Adipose tissue (tissue), 3 donors: ENCODE data around the gene PAX7. TPM values are rescaled to one million over a fixed set of nuclear protein-coding genes. Genes with fewer than 3 reads are reported as not detected.

Experiments used
- H3K27ac ChIP-seq: one replicate; pipeline ENCODE4 v1.5.1; 2013; ENCODE audit warnings: low read depth, low read length
- WGBS, 3 donors: extraction: QIAGEN DNeasy Blood & Tissue Kit; methylation state at CpG; one replicate each; pipeline ENCODE4 v1.1.7; 2013; 5-methylcytosine and 5-hydroxymethylcytosine counted together
- polyA plus RNA-seq, 3 donors: library from polyadenylated mRNA; stranded (reverse); fragments of 200-250 nt; gene quantifications; one replicate each; pipeline ENCODE4 v1.2.3, GENCODE V29; 2013
- donor health status: healthy with polysubstance abuse.
- donor health status: Bipolar disorder and iron deficiency.
- donor health status: healthy.

The PAX7 gene
- polyA plus RNA-seq, 3 donors = not detected

DNA sequence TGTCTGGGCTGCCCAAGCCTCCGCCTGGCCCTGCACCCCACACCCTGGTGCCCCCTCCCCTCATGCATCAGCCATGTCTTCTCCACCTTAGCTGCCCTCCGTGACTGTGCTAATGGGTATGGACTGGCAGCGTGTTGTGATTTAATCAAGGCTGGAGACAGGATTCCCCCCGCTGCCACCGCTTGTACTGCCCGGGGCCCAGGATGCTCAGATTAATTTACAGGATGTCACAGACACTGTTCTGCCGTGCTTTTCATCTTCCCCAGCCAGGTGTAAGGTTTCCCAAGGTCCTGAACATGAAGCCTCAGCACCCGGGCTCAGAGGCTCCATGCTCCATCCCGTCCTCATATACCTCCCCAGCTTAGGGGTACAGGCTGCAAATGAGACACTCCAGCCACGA lies 162.5 kb downstream of the PAX7 start:
- 63 to 76% (median 72%) methylated on average over 10 of the region's 10 CpGs for WGBS, 3 donors
- H3K27ac ChIP-seq = no peak overlapping the region

DNA sequence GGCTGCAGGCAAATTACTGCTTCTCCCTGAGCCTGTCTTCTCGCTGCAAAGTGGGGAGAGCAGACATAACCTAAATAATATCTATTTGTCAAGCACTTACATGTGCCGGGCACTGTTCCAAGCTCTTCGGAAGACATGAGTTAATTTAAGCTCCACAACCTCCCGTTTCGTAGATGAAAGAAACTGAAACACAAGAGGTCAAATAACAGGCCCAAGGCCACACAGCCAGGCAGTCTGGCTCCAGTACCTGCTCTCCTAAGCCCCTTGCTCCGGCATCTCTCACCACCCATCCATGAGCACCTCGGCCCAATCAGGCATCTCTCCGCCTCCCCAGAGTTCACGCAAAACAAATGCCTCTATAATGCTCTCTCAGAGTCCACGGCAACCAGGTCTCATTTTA lies 163.4 kb downstream of the PAX7 start:
- WGBS, 3 donors = 33 to 45% (median 43%) methylated on average over 10 of the region's 10 CpGs
- H3K27ac ChIP-seq = no peak overlapping the region

DNA sequence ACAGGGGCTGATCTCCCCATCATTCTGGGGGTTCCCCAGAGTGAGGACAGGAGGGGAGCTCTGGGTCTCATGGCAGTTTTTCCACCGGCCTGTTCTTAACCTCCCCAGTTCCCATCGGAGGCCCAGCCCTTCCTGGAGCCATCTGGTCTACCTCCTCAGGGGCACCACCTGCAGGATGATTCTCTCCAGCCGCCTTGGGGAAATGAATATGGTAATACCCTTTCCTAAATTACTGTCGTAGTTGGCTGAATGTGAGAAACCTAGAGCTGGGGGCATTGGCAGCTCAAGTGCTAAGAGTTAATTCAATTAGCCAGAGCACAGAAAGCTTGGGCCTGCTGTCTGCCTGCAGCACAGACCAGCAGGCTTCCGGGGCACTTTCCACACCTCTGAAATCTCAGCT lies 163.9 kb downstream of the PAX7 start:
- H3K27ac ChIP-seq = no peak overlapping the region
- WGBS, 3 donors = 30 to 41% (median 31%) methylated on average over 5 of the region's 5 CpGs

DNA sequence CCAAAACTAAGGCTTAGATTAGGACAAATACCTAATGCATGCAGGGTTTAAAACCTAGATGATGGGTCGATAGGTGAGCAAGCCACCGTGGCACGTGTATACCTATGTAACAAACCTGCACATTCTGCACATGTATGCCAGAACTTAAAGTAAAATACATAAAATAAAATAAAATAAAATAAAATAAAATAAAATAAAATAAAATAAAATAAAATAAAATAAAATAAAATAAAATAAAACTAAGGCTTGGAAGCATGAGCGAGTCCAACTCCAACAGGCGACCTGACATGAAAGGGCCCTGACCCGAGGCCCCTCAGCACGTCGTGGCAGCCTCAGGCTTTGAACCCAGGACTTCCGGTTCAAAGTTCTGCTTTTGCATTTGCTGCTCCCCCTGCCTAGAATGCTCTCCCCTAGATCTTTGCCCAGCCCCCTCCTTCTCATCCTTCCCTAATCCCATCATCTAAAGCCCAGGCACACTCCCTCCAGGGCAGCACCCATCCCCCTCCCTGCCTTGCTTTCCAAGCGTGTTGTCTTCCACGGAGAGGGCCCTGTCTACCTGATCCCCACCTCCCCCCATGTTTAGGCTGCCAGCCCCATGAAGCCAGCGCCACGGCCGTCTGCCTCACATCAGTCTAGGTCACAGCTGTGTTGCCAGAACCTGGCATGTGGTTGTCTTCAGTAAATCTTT lies 164.5 kb downstream of the PAX7 start:
- H3K27ac ChIP-seq = no peak overlapping the region
- WGBS, 3 donors = 63 to 72% (median 71%) methylated on average over 14 of the region's 14 CpGs

DNA sequence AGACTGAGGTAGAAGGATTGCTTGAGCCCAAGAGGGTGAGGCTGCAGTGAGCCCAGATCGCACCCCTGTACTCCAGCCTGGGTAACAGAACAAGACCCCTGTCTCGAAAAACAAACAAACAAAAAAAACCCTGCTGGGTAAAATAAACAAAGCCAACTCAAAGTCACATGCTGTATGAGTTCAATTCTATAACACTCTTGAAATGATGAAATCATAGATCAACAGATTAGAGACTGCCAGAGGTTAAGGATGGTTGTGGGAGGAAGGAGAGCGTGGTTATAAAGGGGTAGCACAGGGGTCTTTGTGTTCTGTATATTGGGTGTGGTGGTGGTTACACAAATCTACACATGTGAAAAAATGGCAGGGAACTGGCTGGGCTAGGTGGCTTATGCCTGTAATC lies 166.3 kb downstream of the PAX7 start:
- H3K27ac ChIP-seq = no peak overlapping the region
- WGBS, 3 donors = 71 to 93% (median 85%) methylated on average over 3 of the region's 3 CpGs

Other genes starting within 250 kb of the PAX7 start
- gene KLHDC7A, start 149.9 kb upstream of the PAX7 start, polyA plus RNA-seq = 1 to 10 TPM in 1 of 3 donors, under 1 TPM in 2; 0.11 to 1.1 (median 0.24) TPM
- gene TAS1R2, start 228.8 kb downstream of the PAX7 start, polyA plus RNA-seq = not detected